ENCODE results near the gene HCFC1R1.

DNA sequence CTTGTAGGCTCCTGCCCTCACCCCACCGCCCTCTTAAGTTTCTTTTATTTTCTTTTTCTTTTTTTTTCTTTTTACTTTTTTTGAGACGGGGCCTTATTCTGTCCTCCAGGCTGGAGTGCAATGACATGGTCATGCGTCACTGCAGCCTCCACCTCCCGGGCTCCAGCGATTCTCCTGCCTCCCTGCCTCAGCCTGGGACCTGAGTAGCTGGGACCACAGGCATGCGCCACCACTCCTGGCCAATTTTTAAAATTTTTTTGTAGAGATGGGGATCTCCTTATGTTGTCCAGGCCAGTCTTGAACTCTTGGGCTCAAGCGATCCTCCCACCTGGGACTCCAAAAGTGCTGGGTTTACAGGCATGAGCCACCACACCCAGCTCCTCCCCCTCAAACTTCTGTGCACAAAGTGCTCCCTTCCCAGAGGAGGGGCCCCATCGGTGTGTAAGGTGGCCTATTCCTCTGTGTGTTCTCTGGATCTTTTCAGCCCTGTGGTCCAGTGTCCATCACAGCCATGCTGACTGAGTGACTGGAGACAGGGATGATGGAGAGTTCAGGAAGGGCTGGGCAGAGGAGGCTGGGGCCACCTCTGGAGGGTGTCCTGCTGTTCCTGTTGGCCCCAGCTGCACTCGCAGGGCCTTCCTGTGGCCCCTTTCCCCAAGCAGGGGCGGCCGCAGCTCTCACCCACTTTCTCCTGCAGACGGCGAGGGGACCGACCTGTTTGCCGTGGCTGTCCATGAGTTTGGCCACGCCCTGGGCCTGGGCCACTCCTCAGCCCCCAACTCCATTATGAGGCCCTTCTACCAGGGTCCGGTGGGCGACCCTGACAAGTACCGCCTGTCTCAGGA is 32.8 kb upstream of the HCFC1R1 start:
- TF ChIP-seq CTCF (conservative IDR thresholded peaks at IDR 0.05) = no peak
- no peak for TF ChIP-seq ZFX (IDR thresholded peaks at IDR 0.05)

Measured in C4-2B (cell line).